Glomerular visceral epithelial cell (primary cell): ENCODE data around the gene CSRNP2.
A peak's percentile ranks its signal among the peaks of the same experiment; 100 is the strongest.
"Not testable (repeated sequence)": the region's sequence is repeated elsewhere in the genome, so short reads cannot be mapped to it uniquely, and the experiment has no call there.

Source experiments
- DNase-seq: peaks from one replicate; pipeline ENCODE4 v3.0.0-alpha.2; 2016; ENCODE audit errors: extremely low spot score

The CSRNP2 gene

DNA sequence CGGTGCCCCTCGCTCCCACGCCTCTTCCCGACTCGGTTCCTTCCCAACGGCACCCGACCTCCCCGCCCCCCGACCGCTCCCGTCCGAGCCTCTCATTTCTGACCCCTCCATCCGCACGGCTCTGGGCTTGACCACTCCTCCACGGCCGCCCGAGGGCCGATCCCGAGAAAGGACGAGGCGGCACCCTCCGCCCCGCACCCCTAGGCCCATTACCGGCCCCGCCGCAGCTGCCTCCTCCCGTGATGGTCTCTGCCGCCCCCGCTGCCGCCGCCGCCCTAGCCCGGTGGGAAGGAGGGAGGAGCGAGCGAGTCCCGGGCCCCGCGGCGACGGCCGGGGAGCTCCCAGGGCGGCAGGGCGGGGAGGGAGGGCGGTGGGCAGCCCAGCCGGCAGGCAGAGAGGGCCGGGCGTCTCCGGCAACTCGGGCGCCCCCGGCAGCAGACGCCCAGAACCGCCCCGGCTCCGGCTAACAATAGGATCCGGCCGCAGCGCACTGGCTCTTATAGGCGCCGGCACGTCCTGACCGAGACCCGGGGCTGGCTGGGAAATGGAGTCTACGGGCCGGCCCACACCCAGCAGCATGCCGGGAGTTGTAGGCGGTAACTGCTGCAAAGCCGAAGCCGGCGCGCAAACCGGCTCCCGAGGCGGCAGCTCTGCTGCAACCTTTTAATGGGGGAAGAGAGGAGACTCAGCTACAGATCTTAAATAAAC is at the start of gene CSRNP2:
Gene CSRNP2, minus strand, starts transcription at position 471 of the 708 bp plus-strand sequence. CDS start 7,035 bp downstream, outside the sequence.
- peak; percentile 95 for DNase-seq

DNA sequence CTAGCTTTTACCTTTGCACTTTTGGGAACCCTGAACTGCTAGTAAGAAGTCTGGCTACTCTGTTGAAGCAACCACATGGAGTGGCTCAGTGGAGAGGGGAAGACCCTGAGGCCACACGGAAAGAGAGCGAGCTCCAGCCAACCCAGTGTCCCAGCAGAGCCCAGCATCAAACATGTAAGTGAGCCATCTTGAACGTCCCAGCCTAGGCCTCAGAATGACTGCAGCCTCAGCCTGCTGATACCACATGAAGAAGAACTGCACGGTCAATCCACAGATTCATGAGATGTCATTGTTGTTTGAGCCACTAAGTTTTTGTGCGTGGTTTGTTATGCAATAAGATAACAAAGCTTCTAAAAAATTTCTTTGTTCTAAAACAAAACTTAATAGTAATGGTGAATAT is 49.3 kb upstream of the CSRNP2 start:
- no peak for DNase-seq

GRCh38 chr12:51131745-51132521 is 48.5 kb upstream of the CSRNP2 start:
- DNase-seq, result no peak

DNA sequence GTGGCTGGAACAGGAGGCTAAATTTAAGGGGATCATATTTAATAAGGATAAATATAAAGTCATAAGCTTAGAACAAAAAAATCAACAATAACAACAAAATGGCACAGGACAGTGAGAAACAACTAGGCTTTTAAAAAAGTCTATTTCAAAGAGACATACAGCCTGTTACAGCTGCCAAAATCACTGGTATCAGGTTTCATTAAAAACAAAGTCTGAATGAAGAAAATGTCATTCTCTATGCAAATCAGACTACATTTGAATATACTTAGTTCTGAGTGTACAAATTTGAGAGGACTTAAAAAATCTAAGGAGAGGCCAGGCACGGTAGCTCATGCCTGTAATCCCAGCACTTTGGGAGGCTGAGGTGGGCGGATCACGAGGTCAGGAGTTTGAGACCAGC is 45.5 kb upstream of the CSRNP2 start:
- no peak for DNase-seq

- no peak for DNase-seq
These were observed 43.8 kb upstream of the CSRNP2 start for GRCh38 chr12:51127050-51127729.

- DNase-seq, result no peak
These were observed 42.9 kb upstream of the CSRNP2 start for GRCh38 chr12:51126297-51126696.

GRCh38 chr12:51124504-51124903 is 41.1 kb upstream of the CSRNP2 start:
- no peak for DNase-seq

- peak; percentile 49 for DNase-seq
These were observed 39.4 kb upstream of the CSRNP2 start for GRCh38 chr12:51122844-51123243.

GRCh38 chr12:51118706-51119105 is 35.3 kb upstream of the CSRNP2 start:
- peak; percentile 79 for DNase-seq

DNA sequence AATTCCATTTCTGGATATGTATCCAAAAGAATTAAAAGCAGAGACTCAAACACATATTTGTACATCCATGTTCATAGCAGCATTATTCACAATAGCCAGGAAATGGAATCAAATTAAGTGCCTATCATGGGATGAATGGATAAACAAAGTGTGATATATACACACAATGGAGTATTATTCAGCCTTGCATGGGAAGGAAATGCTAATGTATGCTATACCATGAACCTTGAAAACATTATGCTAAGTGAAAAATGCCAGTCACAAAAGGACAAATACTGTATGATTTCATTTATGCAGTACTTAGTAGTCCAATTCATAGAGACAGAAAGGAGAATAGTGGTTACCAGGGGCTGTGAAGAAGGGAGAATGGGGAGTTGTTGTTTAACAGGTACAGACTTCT is 32.1 kb upstream of the CSRNP2 start:
- no peak for DNase-seq

DNA sequence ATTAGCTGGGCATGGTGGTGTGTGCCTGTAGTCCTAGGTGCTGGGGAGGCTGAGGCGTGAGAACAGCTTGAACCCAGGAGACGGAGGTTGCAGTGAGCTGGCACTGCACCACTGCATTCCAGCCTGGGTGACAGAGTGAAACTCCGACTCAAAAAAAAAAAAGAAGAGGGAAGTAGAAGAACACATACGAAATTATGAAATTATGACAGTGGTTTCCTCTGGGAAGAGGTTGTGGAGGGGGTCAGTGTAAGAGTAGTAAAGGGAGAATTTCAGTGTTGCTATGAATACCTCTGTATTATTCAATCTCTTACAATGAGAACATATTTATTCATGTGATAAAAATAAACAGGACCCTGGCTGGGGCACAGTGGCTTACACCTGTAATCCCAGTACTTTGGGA is 24.7 kb upstream of the CSRNP2 start:
- no peak for DNase-seq

DNA sequence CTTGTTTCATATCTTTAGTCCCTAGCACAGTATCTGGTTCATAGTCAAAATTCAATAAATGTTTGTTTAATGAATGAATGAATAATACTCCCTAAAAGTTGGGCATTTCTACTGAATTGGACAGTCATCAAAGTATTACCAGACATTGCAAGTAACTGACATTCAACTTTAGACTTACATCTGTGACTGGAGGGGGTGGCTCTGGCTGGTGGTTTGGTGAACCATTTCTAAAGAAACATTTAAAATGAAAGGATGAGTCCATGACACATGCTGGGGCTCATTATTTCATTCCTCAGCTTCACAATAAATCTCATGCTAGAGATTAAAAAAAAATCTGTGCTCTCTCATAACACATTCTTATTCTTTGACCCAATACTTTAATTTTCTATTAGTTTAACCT is 20.6 kb upstream of the CSRNP2 start:
- no peak for DNase-seq

GRCh38 chr12:51098611-51099010 is 15.2 kb upstream of the CSRNP2 start:
- no peak for DNase-seq

DNA sequence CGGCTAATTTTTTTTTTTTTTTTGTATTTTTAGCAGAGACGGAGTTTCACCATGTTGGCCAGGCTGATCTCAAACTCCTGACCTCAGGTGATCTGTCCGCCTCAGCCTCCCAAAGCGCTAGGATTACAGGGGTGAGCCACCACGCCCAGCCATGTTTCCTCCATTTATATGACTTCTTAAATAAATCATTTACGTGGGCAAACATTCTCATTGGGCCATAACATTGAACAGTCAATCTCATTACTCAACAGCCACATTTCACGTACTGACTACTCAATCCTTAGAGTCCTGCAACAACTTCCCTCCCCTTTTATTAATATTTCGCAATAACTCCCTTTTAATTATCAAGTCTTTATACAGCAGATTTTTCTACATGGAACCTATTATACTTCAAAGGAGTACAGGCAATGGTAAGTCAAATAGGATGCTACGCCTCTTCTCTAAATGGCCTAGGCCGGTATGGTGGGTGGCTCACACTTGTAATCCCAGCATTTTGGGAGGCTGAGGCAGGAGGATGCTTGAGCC is 7.4 kb upstream of the CSRNP2 start:
- DNase-seq, result no peak

- no peak for DNase-seq
These were observed 4.4 kb upstream of the CSRNP2 start for GRCh38 chr12:51087818-51088217.

DNA sequence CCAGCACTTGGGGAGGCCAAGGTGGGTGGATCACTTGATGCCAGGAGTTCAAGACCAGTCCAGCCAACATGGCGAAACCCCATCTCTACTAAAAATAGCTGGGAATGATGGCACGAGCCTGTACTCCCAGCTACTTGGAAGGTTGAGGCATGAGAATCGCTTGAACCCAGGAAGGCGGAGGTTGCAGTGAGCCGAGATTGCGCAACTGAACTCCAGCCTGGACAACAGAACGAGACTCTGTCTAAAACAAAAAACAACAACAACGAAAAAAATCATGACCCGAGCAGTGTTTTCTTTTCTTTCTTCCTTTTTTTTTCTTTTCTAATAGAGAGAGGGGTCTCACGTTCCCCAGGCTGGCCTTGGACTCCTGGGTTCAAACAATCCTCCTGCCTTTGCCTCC is 3.5 kb upstream of the CSRNP2 start:
- no peak for DNase-seq

DNA sequence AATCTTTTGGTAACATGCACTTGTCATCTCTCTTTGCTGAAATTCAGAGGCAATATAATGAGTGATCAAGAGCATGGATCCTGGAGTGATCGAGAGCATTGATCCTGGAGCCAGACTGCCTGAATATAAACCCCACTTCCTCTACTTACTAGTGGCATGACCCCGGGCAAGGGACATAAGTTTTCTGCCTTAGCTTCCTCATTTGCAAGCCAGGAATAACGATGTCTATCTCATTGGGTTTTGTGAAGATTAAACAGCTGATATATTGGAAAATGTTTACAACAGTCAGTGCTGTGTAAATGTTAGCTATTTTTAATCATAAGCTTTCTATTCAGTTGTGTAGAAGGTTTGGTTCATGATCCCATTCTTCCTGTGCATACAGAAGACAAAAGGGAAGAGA is 2.4 kb upstream of the CSRNP2 start:
- DNase-seq, result no peak

- DNase-seq, result peak; percentile 30
These were observed 753 bp downstream of the CSRNP2 start for GRCh38 chr12:51082561-51083125.

GRCh38 chr12:51081421-51081820 is 2.0 kb downstream of the CSRNP2 start:
- no peak for DNase-seq

DNA sequence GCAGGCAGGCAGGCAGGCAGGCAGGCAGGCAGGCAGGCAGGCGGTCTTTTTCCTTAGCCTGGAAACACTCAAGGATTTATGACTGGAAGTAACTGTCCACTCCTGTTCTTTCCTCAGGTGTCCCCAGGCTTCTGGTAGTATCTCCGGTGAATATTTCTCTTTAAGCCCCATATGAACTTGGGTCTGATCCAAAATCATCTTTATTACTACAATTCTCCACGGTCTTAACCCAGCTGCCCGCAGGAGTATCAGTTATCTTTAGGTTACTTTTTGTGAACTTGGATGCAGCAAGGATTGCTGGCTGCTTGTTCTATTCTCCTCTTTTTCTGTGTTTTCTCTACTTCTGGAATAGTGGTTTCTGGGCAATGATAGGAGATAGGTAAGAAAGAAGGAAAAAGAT is 3.3 kb downstream of the CSRNP2 start:
- no peak for DNase-seq

- not testable (repeated sequence) for DNase-seq
These were observed 4.5 kb downstream of the CSRNP2 start for GRCh38 chr12:51078866-51079265.

GRCh38 chr12:51078346-51078745 is 5.0 kb downstream of the CSRNP2 start:
- not testable (repeated sequence) for DNase-seq
